IPS-NIHi11 (cell line): Measurements from ENCODE around the gene GHDC.
A peak's percentile ranks its signal among the peaks of the same experiment; 100 is the strongest.
"Not testable (repeated sequence)": the region's sequence is repeated elsewhere in the genome, so short reads cannot be mapped to it uniquely, and the experiment has no call there.

Experiments used
- DNase-seq: peaks from one replicate; pipeline ENCODE4 v3.0.0; 2012; ENCODE audit warnings: mixed read lengths, low spot score

The GHDC gene, protein sequence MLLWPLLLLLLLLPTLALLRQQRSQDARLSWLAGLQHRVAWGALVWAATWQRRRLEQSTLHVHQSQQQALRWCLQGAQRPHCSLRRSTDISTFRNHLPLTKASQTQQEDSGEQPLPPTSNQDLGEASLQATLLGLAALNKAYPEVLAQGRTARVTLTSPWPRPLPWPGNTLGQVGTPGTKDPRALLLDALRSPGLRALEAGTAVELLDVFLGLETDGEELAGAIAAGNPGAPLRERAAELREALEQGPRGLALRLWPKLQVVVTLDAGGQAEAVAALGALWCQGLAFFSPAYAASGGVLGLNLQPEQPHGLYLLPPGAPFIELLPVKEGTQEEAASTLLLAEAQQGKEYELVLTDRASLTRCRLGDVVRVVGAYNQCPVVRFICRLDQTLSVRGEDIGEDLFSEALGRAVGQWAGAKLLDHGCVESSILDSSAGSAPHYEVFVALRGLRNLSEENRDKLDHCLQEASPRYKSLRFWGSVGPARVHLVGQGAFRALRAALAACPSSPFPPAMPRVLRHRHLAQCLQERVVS

DNA sequence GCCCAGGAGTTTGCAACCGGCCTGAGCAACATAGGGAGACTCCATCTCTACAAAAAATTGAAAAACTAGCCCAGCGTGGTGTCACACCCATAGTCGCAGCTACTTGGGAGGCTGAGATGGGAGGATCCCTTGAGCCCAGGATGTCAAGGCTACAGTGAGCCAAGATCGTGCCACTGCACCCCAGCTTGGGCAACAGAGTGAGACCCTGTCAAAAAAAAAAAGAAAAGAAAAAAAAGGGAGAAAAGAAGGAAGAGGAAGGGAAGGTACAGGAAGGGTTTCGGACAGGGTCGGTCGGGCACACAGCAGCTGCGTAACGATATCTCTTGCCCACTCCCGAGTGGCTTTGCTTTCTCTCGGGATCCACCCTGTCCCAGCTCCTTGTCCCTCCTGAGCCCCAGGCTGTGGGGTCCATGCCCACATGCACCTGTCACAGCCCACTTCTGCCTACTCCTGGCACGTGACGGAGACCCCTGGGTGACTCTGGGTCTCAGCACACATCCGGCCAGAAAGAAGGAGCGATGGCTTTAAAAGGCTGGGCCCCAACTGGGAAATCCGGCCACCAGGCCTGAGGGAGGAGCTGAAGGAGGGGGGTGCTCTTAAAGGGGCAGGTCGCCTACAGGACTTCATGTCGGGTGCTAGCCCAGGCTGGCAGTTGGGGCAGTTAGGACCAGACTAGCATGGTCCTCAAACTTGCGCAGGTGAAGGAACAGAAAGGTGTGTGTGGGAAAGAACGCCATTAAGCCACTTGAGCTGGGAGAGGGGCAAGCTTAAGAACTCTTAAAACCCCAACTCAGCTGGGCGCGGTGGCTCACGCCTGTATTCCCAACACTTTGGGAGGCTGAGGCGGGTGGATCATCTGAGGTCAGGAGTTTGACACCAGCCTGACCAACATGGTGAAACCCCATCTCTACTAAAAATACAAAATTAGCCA lies at the start of gene GHDC:
GHDC (minus strand) TSS at position 526 of the 931 bp plus-strand sequence. CDS start 913 bp downstream, outside the sequence.
- DNase-seq: peak; percentile 89

DNA sequence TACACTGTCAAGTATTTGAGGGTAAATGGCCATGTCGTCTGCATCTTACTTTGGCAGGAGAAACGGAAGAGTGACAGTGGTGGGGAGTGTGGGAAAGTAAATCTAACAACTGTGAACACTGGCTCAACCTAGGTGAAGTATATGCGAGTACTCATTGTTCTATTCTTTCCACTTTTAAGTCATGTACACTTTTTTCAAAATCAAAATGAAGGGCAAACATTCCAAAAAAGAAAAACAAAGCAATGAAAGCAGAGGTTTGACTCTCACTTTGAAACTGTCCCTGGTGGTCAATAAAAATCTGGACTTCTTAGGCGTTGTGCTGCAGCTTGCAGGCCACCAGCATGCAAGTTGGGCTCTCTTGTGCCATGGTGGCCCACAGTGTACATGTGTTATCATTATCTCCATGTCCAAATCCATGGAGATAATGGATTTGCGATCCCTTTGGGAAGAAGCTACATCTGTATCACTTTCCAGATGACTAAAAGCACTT lies 49.2 kb upstream of the GHDC start:
- DNase-seq: no peak

DNA sequence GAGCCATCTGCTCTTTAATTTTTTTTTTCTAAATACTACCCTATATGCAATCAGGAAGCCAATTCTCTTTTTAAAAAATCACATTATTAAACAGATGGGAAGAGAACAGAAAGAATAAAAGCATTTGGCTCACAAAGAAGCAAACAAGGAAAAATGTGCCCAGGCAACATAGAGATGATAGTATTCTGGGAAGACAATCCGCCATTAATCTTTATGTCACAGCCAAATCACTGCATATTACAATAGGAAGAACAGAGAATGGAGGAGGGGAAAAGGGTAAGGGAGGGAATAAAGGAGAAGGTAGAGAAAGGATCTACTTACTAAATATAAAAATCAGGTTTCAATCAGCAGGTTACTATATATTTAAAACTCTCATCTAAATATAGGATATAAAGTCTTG lies 47.6 kb upstream of the GHDC start:
- no peak for DNase-seq

DNA sequence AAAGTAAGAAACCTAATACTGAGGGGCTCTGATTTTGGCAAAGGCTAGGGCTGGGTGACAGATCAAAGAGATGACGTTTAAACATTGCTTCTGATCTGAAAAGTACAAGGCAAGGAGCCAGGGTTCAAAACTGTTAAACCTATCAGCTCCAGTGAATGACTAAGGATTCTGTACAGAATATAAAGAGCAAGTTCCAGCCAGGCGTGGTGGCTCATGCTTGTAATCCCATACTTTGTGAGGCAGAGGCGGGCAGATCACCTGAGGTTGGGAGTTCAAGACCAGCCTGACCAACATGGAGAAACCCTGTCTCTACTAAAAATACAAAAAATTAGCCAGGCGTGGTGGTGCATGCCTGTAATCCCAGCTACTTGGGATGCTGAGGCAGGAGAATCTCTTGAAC lies 46.6 kb upstream of the GHDC start:
- DNase-seq: not testable (repeated sequence)

DNA sequence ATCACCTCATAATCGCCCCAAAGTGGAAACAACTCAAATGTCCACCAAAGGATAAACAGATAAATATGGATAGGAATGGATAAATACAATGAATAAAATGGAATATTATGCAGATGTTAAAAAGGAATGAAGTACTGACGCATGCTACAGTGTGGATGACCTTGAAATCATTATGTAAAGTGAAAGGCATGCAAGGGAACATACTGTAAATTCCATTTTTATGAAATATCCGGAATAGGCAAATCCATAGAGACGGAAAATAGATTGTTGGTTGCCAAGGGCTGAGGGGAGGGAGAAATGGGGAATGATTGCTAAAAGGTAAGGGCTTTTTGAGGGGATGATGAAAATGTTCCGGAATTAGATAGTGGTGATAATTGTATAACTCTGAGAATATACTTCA lies 45.9 kb upstream of the GHDC start:
- DNase-seq: no peak

DNA sequence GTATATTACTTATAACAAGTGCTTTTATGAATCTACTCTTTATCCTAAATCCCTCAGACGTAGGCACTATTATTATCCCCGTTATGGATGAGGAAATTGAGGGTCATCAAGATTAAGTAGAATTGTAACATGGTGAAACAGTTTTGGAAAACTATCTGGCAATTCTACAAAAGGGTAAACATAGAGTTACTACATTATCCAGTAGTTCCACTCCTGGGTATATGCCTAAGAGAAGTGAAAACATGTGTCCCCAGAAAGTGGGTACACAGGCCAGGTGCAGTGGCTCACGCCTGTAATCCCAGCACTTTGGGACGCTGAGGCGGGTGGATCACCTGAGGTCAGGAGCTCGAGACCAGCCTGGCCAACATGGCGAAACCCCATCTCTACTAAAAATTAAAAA lies 45.3 kb upstream of the GHDC start:
- not testable (repeated sequence) for DNase-seq

DNA sequence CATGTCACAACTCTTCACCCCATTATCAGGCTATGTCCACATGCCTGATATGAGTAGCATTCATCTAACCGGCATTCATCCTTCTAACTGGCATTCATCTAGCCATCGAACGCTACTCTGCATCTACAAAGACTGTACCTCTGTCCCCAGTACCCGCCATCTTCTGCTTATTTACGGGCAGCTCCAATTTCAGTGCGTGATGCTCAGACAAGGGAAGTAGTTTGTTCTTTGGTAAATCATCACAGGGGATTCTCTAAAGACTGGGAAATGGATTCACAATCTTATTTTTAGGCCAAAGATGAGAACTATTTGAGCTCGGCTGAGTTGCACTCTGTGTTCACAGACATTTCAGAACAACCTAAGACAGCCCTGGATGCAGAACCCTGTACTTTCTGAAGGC lies 42.5 kb upstream of the GHDC start:
- DNase-seq: no peak

DNA sequence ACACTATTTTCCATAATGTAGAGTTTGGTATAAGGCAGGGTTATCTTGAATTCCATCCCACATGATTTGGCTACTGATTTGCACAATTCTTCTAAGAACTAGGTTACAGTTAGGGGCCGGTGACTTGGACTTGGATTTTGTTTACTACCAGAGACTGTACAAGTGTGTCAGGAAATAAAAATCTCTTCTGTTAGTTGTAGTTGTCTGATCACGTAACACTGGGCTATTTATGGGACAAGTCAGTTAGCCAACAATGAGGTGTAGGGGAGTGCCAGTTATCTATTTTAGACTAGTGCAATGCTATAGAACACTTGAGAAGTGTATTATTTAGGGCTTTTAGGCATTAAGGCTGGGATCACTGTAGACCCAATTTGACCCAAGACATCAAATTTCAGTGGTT lies 39.7 kb upstream of the GHDC start:
- DNase-seq: no peak

DNA sequence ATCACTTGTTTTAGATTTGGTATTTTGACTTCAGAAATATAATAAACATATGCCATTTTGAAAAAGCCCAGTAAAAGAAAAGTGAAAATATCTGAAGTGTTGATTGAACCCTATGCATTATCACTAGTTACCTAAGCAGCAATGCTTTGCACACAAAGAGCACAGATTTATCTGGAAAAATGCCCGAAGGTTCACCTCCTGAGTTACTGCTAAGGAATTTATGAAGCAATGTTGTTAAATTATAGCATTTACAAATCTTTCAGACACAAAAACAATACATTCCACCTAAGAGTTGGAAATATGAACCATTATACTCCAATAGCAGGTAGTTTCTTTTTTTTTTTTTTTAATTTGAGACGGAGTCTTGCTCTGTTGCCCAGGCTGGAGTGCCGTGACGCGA lies 38.9 kb upstream of the GHDC start:
- DNase-seq: no peak

DNA sequence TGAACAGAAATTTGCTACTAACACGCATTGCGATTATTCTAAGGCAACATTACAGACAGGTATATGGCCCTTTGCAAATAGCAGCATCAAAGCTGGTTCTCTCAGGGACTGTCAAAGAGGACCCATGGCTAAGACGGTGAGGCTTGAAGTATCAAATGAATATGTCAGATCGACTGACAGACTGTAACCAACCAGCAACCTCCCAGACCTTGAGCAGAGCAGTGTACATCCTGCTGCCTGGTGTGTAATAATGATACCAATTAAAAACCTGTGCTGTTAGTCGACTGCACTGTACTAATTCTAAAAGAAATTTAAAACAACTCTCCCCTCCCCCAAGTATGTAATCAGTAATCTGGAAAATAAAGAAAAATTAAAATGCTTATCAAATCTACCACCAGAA lies 35.9 kb upstream of the GHDC start:
- DNase-seq: no peak

DNA sequence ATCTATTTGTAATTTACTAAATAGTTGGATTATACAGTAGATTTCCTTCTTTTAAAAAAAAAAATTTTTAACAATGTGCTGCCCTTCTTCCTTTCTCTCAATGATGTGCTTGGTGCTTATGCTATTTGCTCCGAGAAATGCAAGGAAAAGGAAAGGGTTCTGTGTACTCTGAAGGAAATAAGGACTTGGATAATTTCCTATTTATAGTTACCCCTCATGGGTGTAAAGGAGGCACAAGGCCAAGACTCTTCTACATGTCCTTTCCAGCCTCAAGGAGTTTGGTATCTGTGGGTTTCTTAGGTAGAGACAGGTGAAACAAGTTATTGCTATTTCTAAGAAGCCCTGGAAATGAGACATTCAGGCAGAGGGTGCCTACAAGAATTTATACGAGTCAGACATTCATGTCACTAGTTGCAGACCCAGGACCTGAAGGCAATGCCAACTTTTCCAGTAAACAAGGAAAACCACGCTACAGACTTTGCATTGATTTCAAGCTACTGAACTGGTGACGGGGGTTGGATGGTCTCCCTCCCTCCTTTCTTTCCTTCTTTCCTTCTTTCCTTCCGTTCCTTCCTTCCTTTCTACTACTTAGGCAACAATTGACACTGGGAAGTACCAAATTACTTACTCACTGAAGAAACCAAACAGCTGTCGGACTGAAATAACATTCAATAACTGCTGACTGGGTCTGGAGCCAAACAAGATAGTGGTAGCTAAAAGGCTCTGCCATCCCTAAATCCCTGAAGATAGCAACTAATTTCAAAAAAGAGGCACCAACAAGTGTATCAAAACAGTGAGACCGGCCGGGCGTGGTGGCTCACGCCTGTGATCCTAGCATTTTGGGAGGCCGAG lies 33.8 kb upstream of the GHDC start:
- DNase-seq: no peak

DNA sequence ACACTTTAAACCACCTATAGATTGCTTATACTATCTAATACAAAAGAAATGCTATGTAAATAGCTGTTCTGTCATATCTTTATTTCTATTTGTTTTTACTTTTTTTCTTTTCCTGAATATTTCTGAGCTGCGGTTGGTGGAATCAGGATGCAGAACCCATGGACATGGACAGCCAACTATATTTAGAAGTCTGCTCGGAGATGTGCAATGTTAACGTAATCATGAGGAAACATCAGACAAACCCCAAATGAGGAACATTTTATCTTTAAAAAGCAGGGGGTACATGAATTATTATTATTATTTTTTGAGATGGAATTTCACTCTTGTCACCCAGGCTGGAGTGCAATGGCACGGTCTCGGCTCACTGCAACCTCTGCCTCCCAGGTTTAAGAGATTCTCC lies 31.4 kb upstream of the GHDC start:
- DNase-seq: no peak

DNA sequence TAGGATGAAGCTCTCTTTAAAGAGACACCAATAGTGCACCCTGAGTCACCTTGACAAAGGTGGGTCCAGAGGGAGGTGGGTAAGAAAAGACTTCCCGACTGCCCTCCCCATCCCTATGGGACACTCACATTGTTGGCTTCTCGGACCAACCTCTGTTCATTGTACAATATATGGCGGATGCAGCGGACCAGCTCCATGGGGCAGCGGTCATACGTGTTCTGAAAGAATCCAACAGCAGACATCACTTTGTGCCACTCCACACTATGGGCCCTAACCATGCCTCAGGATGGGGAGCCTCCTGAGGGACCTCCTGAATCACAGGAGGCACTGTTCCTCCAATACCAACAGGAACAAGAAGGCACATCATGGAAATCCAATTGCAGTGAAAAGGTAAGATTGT lies 30.4 kb upstream of the GHDC start:
- no peak for DNase-seq

DNA sequence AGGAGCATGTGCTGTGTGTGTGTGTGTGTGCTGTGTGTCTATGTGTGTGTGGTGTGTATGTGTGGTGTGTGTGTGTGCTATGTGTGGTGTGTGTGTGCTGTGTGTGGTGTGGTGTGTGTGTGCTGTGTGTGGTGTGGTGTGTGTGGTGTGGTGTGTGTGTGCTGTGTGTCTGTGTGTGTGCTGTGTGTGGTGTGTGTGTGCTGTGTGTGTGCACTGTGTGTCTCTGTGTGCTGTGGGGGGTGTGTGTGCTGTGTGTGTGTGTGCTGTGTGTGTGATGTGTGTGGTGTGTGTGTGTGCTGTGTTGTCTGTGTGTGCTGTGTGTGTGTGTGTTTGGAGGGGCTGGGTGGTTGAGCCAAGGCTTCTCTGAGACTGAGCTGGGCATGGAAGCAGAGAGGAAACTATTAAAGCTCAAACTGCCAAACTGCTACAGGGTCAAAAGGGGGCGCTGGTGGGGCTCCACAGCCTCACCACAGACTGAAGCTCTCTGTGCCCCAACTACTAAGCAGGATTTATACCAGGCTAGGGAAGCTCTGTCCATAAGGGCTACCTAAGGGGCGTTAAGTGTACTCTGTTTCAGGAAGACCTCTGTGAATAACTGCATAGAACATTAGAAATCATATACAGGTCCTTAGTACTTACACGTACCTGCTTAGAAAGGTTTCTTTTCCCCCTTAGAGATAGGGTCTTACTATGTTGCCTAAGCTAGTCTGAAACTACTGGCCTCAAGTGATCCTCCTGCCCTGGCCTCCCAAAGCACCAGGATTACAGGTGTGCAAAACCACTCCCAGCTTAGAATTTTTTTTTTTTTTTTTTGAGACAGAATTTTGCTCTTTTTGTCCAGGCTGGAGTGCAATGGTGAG lies 27.8 kb upstream of the GHDC start:
- peak; percentile 80 for DNase-seq

DNA sequence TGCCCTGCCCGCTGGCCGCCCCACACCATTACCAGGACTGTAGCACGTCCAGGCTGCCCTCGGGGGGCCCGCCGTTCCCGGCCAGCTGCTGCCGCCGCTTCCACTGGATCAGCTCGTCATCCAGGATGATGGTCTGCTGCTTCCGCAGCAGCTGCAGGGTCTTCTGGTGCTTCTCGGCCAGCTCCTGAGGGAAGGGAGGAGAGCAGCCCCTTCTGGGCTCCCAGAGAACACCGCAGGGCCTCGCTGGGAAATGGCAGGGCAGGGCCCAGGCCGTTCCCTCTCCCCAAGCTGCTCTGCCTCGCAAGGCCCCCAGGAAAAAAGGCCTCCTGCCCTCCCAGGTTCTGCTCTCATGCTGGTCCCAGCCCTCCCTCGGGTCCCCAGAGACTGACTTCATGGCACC lies 25.0 kb upstream of the GHDC start:
- not testable (repeated sequence) for DNase-seq

DNA sequence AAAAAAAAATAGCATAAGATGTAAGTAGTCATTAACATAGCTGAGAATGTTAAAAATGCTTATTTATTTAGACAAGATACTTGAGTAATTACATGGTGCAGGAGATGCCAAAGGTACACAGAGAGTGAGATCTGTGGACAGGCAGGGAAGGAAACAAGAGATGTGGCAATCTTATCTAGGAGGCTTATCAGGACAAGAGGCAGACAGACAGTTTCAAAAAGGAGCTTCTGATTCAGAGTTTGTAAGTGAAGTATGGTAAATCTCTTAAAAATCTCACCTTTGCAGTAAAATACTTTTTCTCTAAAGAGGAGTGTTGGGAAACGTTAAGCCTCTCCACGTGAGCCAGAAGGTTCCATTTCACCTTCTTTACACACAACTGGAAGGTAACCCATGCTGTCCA lies 19.9 kb upstream of the GHDC start:
- no peak for DNase-seq

DNA sequence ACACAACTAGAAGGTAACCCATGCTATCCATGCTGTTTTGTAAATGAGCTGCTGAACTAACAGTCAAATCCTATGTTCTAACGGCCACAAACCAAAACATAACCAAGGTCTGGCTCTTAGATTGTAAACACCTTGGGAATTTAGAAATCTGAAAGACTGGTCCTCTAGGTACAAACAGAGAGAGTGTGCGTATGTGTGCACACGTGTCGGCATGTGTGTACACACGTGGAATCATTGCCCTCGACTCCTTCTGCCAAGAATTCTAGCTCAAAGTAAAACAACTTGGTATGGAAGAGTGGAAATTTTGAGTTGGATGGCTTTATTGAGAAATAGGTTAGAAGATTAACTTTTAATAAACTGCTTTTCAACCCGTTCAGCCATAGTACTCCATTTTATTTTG lies 18.1 kb upstream of the GHDC start:
- DNase-seq: no peak

DNA sequence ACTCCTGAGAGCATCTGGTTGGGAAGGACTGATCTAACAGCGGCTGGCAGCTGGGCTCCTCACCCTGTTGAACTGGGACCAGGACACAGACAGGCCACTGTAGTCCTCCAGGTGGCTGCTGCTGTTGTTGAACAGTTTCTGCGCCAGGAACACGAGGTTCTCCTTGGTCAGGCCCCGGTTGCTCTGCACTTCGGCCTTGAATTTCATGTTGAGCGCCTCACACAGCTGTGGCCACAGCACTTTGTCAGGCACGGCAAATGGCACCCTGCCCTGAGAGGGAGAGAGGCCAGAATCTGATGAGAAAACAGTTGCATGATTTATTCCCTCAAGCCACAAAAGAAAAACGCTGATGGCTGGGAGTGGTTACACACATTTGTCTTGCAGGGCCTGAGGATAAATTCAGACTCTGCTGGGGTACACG lies 17.6 kb upstream of the GHDC start:
- DNase-seq: not testable (repeated sequence)

DNA sequence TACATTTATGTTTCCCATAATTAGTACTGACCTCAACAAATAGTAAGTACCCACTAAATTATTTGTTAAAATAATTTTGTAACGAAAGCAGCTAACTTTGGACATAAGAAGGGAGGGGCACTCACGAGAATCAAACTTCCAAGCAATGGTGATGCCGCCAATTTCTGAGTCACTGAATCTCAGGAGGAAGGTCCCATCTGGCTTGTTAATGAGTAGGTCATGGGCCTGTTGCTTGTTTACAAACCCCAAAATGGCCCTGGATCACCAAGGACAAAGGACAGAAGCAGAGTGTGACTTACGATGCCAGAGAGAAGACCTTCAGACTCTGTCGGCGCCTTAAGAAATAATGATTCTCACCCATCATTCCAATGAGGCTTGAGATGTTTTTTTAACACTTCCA lies 15.8 kb upstream of the GHDC start:
- DNase-seq: no peak

DNA sequence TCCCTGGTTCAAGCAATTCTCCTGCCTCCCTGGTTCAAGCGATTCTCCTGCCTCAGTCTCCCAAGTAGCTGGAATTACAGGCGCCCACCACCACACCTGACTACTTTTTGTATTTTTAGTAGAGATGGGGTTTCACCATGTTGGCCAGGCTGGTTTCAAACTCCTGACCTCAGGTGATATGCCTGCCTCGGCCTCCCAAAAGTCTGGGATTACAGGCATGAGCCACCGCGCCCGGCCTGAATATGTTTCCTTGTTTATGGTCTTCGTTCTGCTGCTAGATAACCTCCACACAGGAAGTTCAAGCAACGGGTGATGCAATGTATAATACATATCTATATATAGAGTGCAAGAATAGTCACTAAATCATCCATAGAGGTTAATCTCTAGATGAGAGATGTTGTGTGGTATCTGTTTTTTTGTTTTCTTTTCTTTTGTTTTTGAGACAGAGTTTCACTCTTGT lies 11.9 kb upstream of the GHDC start:
- DNase-seq: not testable (repeated sequence)

DNA sequence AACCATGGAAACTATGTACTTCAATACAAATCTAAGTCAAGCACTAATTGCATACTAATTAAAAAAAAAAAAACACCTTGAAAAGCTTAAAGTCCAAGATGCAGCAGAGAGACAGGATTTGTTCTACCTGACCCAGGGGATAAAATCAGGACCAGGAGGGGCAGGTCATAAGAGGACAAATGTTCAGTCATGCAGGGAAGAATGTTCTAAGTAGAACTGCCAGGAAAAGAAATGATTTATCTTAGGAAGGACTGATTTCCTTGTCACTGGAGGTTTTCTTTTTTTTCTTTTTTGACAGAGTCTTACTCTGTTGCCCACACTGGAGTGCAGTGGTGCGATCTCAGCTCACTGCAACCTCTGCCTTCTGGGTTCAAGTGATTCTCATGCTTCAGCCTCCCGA lies 9.1 kb upstream of the GHDC start:
- DNase-seq: no peak
